OCI-LY1 (cell line): Measurements from ENCODE around the gene ACVR2B.

Experiments used
- H2AFZ ChIP-seq: fragments of 200-600 bp; sonication (generic), shearing (Covaris generic); 2 replicates; pipeline ENCODE4 v1.6.0; 2014; ENCODE audit warnings: antibody characterized with exemption, mild to moderate bottlenecking, low read length
- H3F3A ChIP-seq: fragments of 200-600 bp; sonication (generic), shearing (Covaris generic); 2 replicates; pipeline ENCODE4 v1.6.0; 2014; ENCODE audit warnings: mild to moderate bottlenecking, antibody characterized with exemption, low read length, moderate library complexity; ENCODE audit not compliant: insufficient read depth
- H3K27ac ChIP-seq: fragments of 200-600 bp; sonication (generic); 2 replicates; pipeline ENCODE4 v1.5.1; 2014; ENCODE audit warnings: low read length, mixed run types, mild to moderate bottlenecking, low read depth; ENCODE audit not compliant: poor library complexity, severe bottlenecking
- H3K27me3 ChIP-seq: fragments of 200-600 bp; sonication (generic); 2 replicates; pipeline ENCODE4 v1.6.0; 2014; ENCODE audit warnings: antibody characterized with exemption, mild to moderate bottlenecking, low read length, moderate library complexity; ENCODE audit not compliant: insufficient read depth
- H3K36me3 ChIP-seq: fragments of 200-600 bp; sonication (generic); 2 replicates; pipeline ENCODE4 v1.6.1; 2014; ENCODE audit warnings: mild to moderate bottlenecking, antibody characterized with exemption, low read length, moderate library complexity, mixed read lengths; ENCODE audit not compliant: insufficient read depth
- H3K4me1 ChIP-seq: fragments of 200-600 bp; sonication (generic); 2 replicates; pipeline ENCODE4 v1.5.1; 2014; ENCODE audit warnings: mild to moderate bottlenecking, low read length, moderate library complexity; ENCODE audit not compliant: insufficient read depth, severe bottlenecking
- H3K4me2 ChIP-seq: fragments of 200-600 bp; sonication (generic), shearing (Covaris generic); 2 replicates; pipeline ENCODE4 v1.6.1; 2014; ENCODE audit warnings: low read length
- H3K4me3 ChIP-seq: fragments of 200-600 bp; sonication (generic); 2 replicates; pipeline ENCODE4 v1.5.1; 2014; ENCODE audit warnings: low read length, low read depth, mild to moderate bottlenecking, mixed read lengths; ENCODE audit not compliant: poor library complexity, severe bottlenecking
- H3K79me2 ChIP-seq: fragments of 200-600 bp; shearing (Covaris generic); 2 replicates; pipeline ENCODE4 v1.6.1; 2016; ENCODE audit warnings: mixed run types, low read length, mixed read lengths; ENCODE audit not compliant: insufficient read depth
- H3K9ac ChIP-seq: fragments of 200-600 bp; sonication (generic), shearing (Covaris generic); 2 replicates; pipeline ENCODE4 v1.6.1; 2014; ENCODE audit warnings: mild to moderate bottlenecking, low read length, mixed read lengths
- H3K9me2 ChIP-seq: fragments of 200-600 bp; sonication (generic), shearing (Covaris generic); 2 replicates; pipeline ENCODE4 v1.6.1; 2014; ENCODE audit warnings: low read depth, mild to moderate bottlenecking, low read length, mixed read lengths
- H3K9me3 ChIP-seq: fragments of 200-600 bp; shearing (Covaris generic); 2 replicates; pipeline ENCODE4 v1.6.1; 2014; ENCODE audit warnings: low read length, mixed read lengths
- H4K20me1 ChIP-seq: fragments of 200-600 bp; sonication (generic), shearing (Covaris generic); 2 replicates; pipeline ENCODE4 v1.6.0; 2016; ENCODE audit warnings: mild to moderate bottlenecking, low read length; ENCODE audit not compliant: insufficient read depth
- EZH2 ChIP-seq: fragments of 200-600 bp; sonication (generic), shearing (Covaris generic); IDR thresholded peaks from 2 replicates; pipeline ENCODE4 v1.8.0; 2017; ENCODE audit warnings: borderline replicate concordance, mixed run types, mild to moderate bottlenecking, antibody characterized with exemption, low read length, moderate library complexity, mixed read lengths
- TF ChIP-seq, protein P1 (sequence below): fragments of 200-600 bp; sonication (generic), shearing (Covaris generic); IDR thresholded peaks from 2 replicates; pipeline ENCODE4 v1.5.1; 2017; ENCODE audit warnings: mild to moderate bottlenecking, antibody characterized with exemption, low read length, moderate library complexity, mixed read lengths

The ACVR2B gene

GRCh38 chr3:38490281-38491030 lies 36.8 kb downstream of the ACVR2B start:
- Histone ChIP-seq H3F3A (no peaks in the 10 kb centered on the region), H2AFZ (no peak overlapping the region), H3K9me2 (no peaks in the 10 kb centered on the region), H3K4me1 (no peaks in the 10 kb centered on the region), H3K9ac (no peak overlapping the region), H3K79me2 (no peaks in the 10 kb centered on the region), H3K27ac (no peak overlapping the region), H3K9me3 (no peaks in the 10 kb centered on the region), H3K27me3 (no peaks in the 10 kb centered on the region), H3K4me2 (no peak overlapping the region), H3K36me3 (no peaks in the 10 kb centered on the region), H4K20me1 (no peaks in the 10 kb centered on the region), H3K4me3 (no peak overlapping the region)
- TF ChIP-seq, protein P1, sequence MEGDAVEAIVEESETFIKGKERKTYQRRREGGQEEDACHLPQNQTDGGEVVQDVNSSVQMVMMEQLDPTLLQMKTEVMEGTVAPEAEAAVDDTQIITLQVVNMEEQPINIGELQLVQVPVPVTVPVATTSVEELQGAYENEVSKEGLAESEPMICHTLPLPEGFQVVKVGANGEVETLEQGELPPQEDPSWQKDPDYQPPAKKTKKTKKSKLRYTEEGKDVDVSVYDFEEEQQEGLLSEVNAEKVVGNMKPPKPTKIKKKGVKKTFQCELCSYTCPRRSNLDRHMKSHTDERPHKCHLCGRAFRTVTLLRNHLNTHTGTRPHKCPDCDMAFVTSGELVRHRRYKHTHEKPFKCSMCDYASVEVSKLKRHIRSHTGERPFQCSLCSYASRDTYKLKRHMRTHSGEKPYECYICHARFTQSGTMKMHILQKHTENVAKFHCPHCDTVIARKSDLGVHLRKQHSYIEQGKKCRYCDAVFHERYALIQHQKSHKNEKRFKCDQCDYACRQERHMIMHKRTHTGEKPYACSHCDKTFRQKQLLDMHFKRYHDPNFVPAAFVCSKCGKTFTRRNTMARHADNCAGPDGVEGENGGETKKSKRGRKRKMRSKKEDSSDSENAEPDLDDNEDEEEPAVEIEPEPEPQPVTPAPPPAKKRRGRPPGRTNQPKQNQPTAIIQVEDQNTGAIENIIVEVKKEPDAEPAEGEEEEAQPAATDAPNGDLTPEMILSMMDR: no peak
- TF ChIP-seq EZH2: no peak

- Histone ChIP-seq H3K9me3 (no peaks in the 10 kb centered on the region), H3K4me3 (no peak overlapping the region), H3K79me2 (no peaks in the 10 kb centered on the region), H4K20me1 (no peaks in the 10 kb centered on the region), H3F3A (no peaks in the 10 kb centered on the region), H3K4me2 (no peak overlapping the region), H2AFZ (no peak overlapping the region), H3K4me1 (peaks cover 5% of the 10 kb centered on the region), H3K9me2 (no peaks in the 10 kb centered on the region), H3K9ac (no peak overlapping the region), H3K27ac (no peak overlapping the region), H3K36me3 (no peaks in the 10 kb centered on the region), H3K27me3 (no peaks in the 10 kb centered on the region)
- TF ChIP-seq EZH2: no peak
- TF ChIP-seq, protein P1: no peak
Measured at GRCh38 chr3:38491215-38491614, 37.5 kb downstream of the ACVR2B start.

GRCh38 chr3:38493031-38493430 lies 39.3 kb downstream of the ACVR2B start:
- H3K4me2 ChIP-seq: no peak overlapping the region
- H4K20me1 ChIP-seq: no peaks in the 10 kb centered on the region
- no peak for TF ChIP-seq EZH2
- TF ChIP-seq, protein P1: no peak
- H3K9me2 ChIP-seq: no peaks in the 10 kb centered on the region
- H3K79me2 ChIP-seq: 0 out of 2 replicates have a peak, but pooled peaks cover 9% of the 10 kb centered on the region
- no peak overlapping the region for H3K9ac ChIP-seq
- peaks cover 6% of the 10 kb centered on the region; the same call in 1 of the 2 replicates for H3K36me3 ChIP-seq
- H3K4me1 ChIP-seq: peaks cover 14% of the 10 kb centered on the region
- no peak overlapping the region for H2AFZ ChIP-seq
- H3K27me3 ChIP-seq: no peaks in the 10 kb centered on the region
- no peak overlapping the region for H3K4me3 ChIP-seq
- no peak overlapping the region for H3K27ac ChIP-seq
- no peaks in the 10 kb centered on the region for H3K9me3 ChIP-seq
- no peaks in the 10 kb centered on the region for H3F3A ChIP-seq
